GM23338 (cell line): ENCODE data around the gene HEPACAM2. TPM values are rescaled to one million over a fixed set of nuclear protein-coding genes. Genes with fewer than 3 reads are reported as not detected.
A peak's percentile ranks its signal among the peaks of the same experiment; 100 is the strongest.

Experiments used
- ATAC-seq: fragments of 200-7000 bp; cut with Tn5 transposase; 3 replicates; pipeline ENCODE4 v1.9.1; 2020
- DNase-seq: peaks from one replicate; pipeline ENCODE4 v3.0.0-alpha.2; 2015; ENCODE audit warnings: low spot score
- H2AFZ ChIP-seq: fragments of 200-600 bp; sonication (generic); 2 replicates; pipeline ENCODE4 v1.8.0; 2016; ENCODE audit warnings: antibody characterized with exemption, mild to moderate bottlenecking, moderate library complexity
- H3F3A ChIP-seq: fragments of 200-600 bp; sonication (generic); replicated peaks from 2 replicates; pipeline ENCODE4 v1.8.0; 2017; ENCODE audit warnings: antibody characterized with exemption, mixed run types, low read depth
- H3K27ac ChIP-seq: fragments of 200-600 bp; sonication (generic); 2 replicates; pipeline ENCODE4 v1.6.1; 2016; ENCODE audit warnings: low read depth
- H3K27me3 ChIP-seq: fragments of 200-600 bp; sonication (generic); 2 replicates; pipeline ENCODE4 v1.8.0; 2016; ENCODE audit warnings: mild to moderate bottlenecking, mixed run types, moderate library complexity; ENCODE audit not compliant: insufficient read depth
- H3K36me3 ChIP-seq: fragments of 200-600 bp; sonication (generic); 2 replicates; pipeline ENCODE4 v1.8.0; 2016; ENCODE audit warnings: mild to moderate bottlenecking; ENCODE audit not compliant: insufficient read depth
- H3K4me1 ChIP-seq: fragments of 200-600 bp; sonication (generic); 2 replicates; pipeline ENCODE4 v1.8.0; 2016; ENCODE audit warnings: mild to moderate bottlenecking, moderate library complexity; ENCODE audit not compliant: insufficient read depth
- H3K4me2 ChIP-seq: fragments of 200-600 bp; sonication (generic); 2 replicates; pipeline ENCODE4 v1.7.1; 2017; ENCODE audit warnings: mixed run types
- H3K4me3 ChIP-seq: fragments of 200-600 bp; sonication (generic); 2 replicates; pipeline ENCODE4 v1.6.1; 2016; ENCODE audit warnings: mixed run types
- H3K79me2 ChIP-seq: fragments of 200-600 bp; sonication (generic); replicated peaks from 2 replicates; pipeline ENCODE4 v1.8.0; 2017; ENCODE audit warnings: mild to moderate bottlenecking; ENCODE audit not compliant: insufficient read depth
- H3K9me2 ChIP-seq: fragments of 200-600 bp; sonication (generic); 2 replicates; pipeline ENCODE4 v1.8.0; 2017; ENCODE audit not compliant: insufficient read depth
- H4K20me1 ChIP-seq: fragments of 200-600 bp; sonication (generic); replicated peaks from 2 replicates; pipeline ENCODE4 v1.8.0; 2017; ENCODE audit warnings: mild to moderate bottlenecking; ENCODE audit not compliant: insufficient read depth
- H3K27ac Mint-ChIP-seq: 2 replicates; pipeline ENCODE4 v1.8.0; 2020; ENCODE audit warnings: inconsistent platforms, mild to moderate bottlenecking, moderate library complexity, mixed read lengths
- H3K27me3 Mint-ChIP-seq: 3 replicates; pipeline ENCODE4 v1.8.0; 2022; ENCODE audit warnings: low read depth, mild to moderate bottlenecking, moderate library complexity, mixed read lengths, inconsistent platforms; ENCODE audit not compliant: insufficient read depth, poor library complexity
- H3K36me3 Mint-ChIP-seq: 3 replicates; pipeline ENCODE4 v1.8.0; 2021; ENCODE audit warnings: low read depth, mild to moderate bottlenecking, inconsistent platforms, moderate library complexity, mixed read lengths
- H3K4me1 Mint-ChIP-seq: 3 replicates; pipeline ENCODE4 v1.8.0; 2020; ENCODE audit warnings: mild to moderate bottlenecking, inconsistent platforms, mixed read lengths
- H3K4me3 Mint-ChIP-seq: 3 replicates; pipeline ENCODE4 v1.8.0; 2021; ENCODE audit warnings: moderate library complexity, mild to moderate bottlenecking, inconsistent platforms, mixed read lengths
- H3K9me3 Mint-ChIP-seq: 3 replicates; pipeline ENCODE4 v1.8.0; 2020; ENCODE audit warnings: moderate library complexity, mild to moderate bottlenecking, inconsistent platforms, mixed read lengths
- CTCF ChIP-seq, 2 experiments: fragments of 200-600 bp in 1 of 2; sonication (generic) in 1 of 2; conservative IDR thresholded peaks; 2 replicates each; pipeline versions ENCODE4 v1.5.1 to v1.6.1; 2016 to 2017; ENCODE audit warnings: antibody characterized with exemption in 2 of 2, low read depth in 2 of 2, mild to moderate bottlenecking in 2 of 2, moderate library complexity in 1 of 2
- EZH2phosphoT487 ChIP-seq: fragments of 200-600 bp; sonication (generic); IDR thresholded peaks from one replicate; pipeline ENCODE4 v1.8.1; 2018; ENCODE audit warnings: antibody characterized with exemption; ENCODE audit not compliant: unreplicated experiment
- NANOG ChIP-seq: IDR thresholded peaks from 2 replicates; pipeline ENCODE4 v1.6.1; 2016; ENCODE audit warnings: antibody characterized with exemption, borderline replicate concordance
- POLR2AphosphoS5 ChIP-seq: IDR thresholded peaks from 2 replicates; pipeline ENCODE4 v1.6.1; 2016; ENCODE audit warnings: antibody characterized with exemption, low read depth
- REST ChIP-seq: IDR thresholded peaks from one replicate; pipeline ENCODE4 v1.6.1; 2018; ENCODE audit warnings: antibody characterized with exemption; ENCODE audit not compliant: unreplicated experiment
- ZNF114 ChIP-seq: fragments of 250-450 bp; sonication (Bioruptor Pico); IDR thresholded peaks from 2 replicates; pipeline ENCODE4 v1.5.0; 2020; ENCODE audit warnings: mild to moderate bottlenecking, moderate library complexity
- polyA plus RNA-seq: library from polyadenylated mRNA; unstranded; fragments of >200 nt; fragmentation: Nextera tagmentation; extraction: Ambion mirVana; gene quantifications from 2 replicates; pipeline ENCODE4 v1.2.1, GENCODE V29; 2016
- total RNA-seq: library from RNA; depleted of rRNA; stranded (reverse); fragments of >200 nt; shearing (Covaris generic); gene quantifications from 2 replicates; pipeline ENCODE4 v1.2.3, GENCODE V29; 2014

Gene HEPACAM2
- total and polyA plus RNA-seq, 2 experiments from 2014 or later: not detected

GRCh38 chr7:93249491-93250148 is 23.4 kb upstream of the HEPACAM2 start:
- no peak overlapping the region for H2AFZ ChIP-seq
- Mint-ChIP-seq H3K27ac (no peak overlapping the region), H3K4me3 (no peak overlapping the region), H3K36me3 (no peaks in the 10 kb centered on the region), H3K27me3 (no peaks in the 10 kb centered on the region), H3K9me3 (no peaks in the 10 kb centered on the region), H3K4me1 (no peaks in the 10 kb centered on the region)
- H3K27me3 ChIP-seq: no peaks in the 10 kb centered on the region
- H3K4me1 ChIP-seq: no peaks in the 10 kb centered on the region
- peak; percentile 74 for TF ChIP-seq REST
- no peak for TF ChIP-seq ZNF114
- TF ChIP-seq CTCF (conservative IDR thresholded peaks at IDR 0.05; ENCODE audit: low read depth in 2 of 2): peak in 1 of 2 experiments; percentile 31; a peak in 1 of 4 replicates
- no peak for TF ChIP-seq POLR2AphosphoS5
- TF ChIP-seq NANOG: no peak
- no peaks in the 10 kb centered on the region for H3K79me2 ChIP-seq
- no peaks in the 10 kb centered on the region for H4K20me1 ChIP-seq
- ATAC-seq (peak; percentile 79), DNase-seq (peak; percentile 47)
- H3K27ac ChIP-seq: no peak overlapping the region
- no peaks in the 10 kb centered on the region for H3K36me3 ChIP-seq
- H3K9me2 ChIP-seq: no peaks in the 10 kb centered on the region
- no peak overlapping the region for H3K4me2 ChIP-seq
- no peak overlapping the region for H3K4me3 ChIP-seq
- no peaks in the 10 kb centered on the region for H3F3A ChIP-seq

GRCh38 chr7:93245525-93246432 is 19.5 kb upstream of the HEPACAM2 start:
- Mint-ChIP-seq H3K4me1 (no peaks in the 10 kb centered on the region), H3K27me3 (no peaks in the 10 kb centered on the region), H3K27ac (peak overlapping the region; percentile 65; the same call in 1 of the 2 replicates), H3K9me3 (no peaks in the 10 kb centered on the region), H3K36me3 (no peaks in the 10 kb centered on the region), H3K4me3 (no peak overlapping the region)
- no peaks in the 10 kb centered on the region for H3K36me3 ChIP-seq
- peak; percentile 56 for DNase-seq
- no peak overlapping the region for H2AFZ ChIP-seq
- H4K20me1 ChIP-seq: no peaks in the 10 kb centered on the region
- H3K27ac ChIP-seq: no peak overlapping the region
- no peak overlapping the region for H3K4me3 ChIP-seq
- TF ChIP-seq CTCF (conservative IDR thresholded peaks at IDR 0.05; ENCODE audit: low read depth in 2 of 2) (peak; percentile 58 to 88), EZH2phosphoT487 (no peak)
- ATAC-seq: no peak
- no peaks in the 10 kb centered on the region for H3K9me2 ChIP-seq
- no peaks in the 10 kb centered on the region for H3K4me1 ChIP-seq
- no peaks in the 10 kb centered on the region for H3F3A ChIP-seq
- no peaks in the 10 kb centered on the region for H3K79me2 ChIP-seq
- H3K4me2 ChIP-seq: no peak overlapping the region
- H3K27me3 ChIP-seq: no peaks in the 10 kb centered on the region
